GM12873 (cell line): Measurements from ENCODE around the gene HSPB8.

Experiments
- CTCF ChIP-seq: IDR thresholded peaks from 2 replicates; pipeline ENCODE4 v1.5.1; 2012; ENCODE audit warnings: low read depth, mild to moderate bottlenecking, moderate library complexity, low read length, control low read depth; ENCODE audit not compliant: insufficient read depth; ENCODE audit errors: missing control alignments

Gene HSPB8

GRCh38 chr12:119157978-119158377, 20.8 kb upstream of the HSPB8 start:
- no peak for TF ChIP-seq CTCF

GRCh38 chr12:119158402-119158801, 20.3 kb upstream of the HSPB8 start:
- TF ChIP-seq CTCF: no peak

GRCh38 chr12:119159844-119160243, 18.9 kb upstream of the HSPB8 start:
- no peak for TF ChIP-seq CTCF

- no peak for TF ChIP-seq CTCF
Observed at GRCh38 chr12:119167902-119168301, 10.8 kb upstream of the HSPB8 start.

GRCh38 chr12:119168721-119169120, 10.0 kb upstream of the HSPB8 start:
- TF ChIP-seq CTCF: no peak

GRCh38 chr12:119169150-119169549, 9.6 kb upstream of the HSPB8 start:
- no peak for TF ChIP-seq CTCF

GRCh38 chr12:119171291-119171690, 7.4 kb upstream of the HSPB8 start:
- TF ChIP-seq CTCF: no peak
